Smooth muscle cell of the brain vasculature (primary cell): Measurements from ENCODE around the gene FMO3.

Experiments used
- DNase-seq: peaks from one replicate; pipeline ENCODE4 v3.0.0-alpha.2; 2012; ENCODE audit warnings: low read depth, low spot score

FMO3 gene

DNA sequence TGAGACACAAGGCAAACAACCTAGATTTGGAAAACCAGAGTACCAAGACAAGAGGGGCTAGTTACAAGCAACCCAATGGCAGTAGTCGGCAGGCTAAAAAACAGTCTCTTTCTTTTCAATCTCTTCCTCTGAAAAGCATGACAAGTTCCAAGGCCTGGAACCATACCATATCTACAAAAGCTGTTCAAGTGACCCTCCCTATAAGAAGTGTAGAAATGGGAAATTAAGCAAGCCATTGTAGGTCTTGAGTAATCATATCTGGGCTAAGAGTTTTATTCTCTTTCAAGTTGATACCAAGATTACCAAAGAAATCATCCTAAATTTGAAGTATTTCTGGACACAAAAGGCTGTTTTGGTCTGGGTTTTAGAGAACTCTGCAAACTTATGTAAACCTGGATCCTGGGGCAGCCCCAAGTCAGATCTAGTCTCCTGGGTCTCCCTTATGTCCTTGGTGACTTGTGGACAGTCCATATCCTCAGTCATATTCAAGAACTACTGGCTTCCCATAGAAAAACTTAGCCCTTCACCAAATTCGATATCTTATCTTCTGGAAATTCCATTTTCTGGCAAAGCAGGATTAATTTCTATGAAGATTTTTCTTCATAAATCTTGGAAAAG is 24.7 kb downstream of the FMO3 start:
- no peak for DNase-seq

DNA sequence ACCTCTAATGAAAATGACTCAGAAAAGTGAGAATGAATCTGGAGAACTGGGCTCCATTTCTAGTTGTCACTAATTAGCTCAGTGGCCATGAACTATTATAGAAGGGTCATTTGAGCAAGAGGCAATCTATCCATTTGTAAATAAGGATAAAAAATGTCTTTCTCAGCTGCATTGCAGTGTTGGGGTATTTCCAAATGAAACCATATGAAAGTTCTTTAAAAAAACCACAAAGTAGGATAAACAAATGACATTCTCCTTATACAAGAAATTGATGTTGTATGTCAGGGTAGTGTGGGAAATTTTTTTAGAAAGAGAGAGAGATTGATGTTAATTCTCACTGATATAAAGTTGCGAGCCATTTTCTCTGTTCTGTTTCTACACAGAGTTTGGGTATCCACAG is 26.0 kb downstream of the FMO3 start:
- no peak for DNase-seq

DNA sequence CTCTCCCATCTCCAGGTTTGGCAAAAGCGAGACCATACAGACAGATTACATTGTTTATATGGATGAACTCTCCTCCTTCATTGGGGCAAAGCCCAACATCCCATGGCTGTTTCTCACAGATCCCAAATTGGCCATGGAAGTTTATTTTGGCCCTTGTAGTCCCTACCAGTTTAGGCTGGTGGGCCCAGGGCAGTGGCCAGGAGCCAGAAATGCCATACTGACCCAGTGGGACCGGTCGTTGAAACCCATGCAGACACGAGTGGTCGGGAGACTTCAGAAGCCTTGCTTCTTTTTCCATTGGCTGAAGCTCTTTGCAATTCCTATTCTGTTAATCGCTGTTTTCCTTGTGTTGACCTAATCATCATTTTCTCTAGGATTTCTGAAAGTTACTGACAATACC is 26.4 kb downstream of the FMO3 start:
- no peak for DNase-seq

DNA sequence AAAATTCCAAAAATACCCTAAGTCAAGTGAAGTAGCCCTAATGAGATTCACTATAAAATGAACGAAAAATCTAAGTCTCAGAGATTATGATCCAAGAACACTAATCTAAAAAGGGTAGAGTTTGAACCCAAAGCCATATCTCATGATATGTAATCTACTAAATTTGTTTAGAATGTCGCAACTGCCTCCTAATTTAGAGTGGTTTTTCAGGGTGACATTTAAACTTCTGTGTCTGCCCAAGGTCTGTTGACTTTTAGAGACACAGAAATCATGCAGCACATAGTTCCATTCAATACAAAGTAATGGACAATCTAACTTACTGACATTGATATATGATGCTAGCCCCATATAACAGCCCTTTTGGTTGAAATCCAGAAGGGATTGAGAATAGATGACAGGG is 28.9 kb downstream of the FMO3 start:
- no peak for DNase-seq

DNA sequence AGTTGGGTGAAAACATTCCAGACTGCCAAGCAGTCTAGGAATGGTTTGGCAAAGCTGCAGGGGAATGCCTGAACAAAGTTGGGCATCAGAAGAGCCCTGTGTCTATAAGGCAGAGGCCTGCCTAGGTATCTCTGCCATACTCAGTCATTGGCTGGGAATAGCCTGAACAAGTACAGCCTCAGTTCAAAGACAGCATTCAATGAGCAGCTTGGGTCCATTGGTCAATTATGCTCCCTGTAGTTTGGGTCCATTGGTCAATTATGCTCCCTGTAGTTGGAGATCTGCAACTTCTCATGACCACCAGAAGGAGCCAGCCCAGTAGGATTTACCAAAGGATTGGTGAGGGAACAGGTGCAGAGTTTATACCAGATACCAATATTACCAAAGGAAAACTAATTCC is 31.6 kb downstream of the FMO3 start:
- no peak for DNase-seq

DNA sequence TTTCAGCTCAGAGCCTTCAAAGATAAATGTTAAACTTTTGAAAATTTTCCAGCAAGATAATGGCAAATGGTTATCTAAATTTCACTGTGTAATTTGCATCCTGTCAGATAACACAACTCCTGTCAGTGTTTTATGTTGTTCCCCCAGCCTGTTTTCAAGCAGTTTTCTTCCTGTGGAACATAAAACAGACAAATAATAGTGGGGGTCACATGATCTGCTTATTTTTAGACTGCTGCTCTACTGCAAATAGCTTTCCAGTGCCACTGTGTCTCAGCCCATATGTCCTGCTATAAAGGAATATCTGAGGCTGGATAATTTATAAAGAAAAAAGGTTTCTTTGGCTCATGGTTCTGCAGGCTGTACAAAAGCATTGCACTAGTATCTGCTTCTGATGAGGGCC is 32.2 kb downstream of the FMO3 start:
- no peak for DNase-seq

DNA sequence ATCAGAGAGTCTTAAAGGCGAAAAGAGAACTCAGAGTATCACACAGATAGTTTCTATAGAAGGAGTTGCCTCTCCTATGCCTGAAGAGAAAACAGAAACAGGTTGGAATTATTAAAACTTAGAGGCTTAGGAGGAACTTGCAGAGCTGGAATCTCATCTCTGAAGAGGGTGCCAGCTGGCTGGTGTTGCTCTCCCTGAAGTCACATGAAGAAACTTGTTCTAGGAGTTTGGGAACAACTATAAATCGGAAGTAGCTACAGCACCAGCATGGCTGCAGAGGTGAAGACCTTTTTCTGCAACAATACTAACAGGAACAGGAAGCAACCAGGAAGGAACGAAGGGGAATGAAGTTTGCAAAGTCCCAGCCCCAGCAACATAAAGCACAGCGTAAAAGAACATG is 35.8 kb downstream of the FMO3 start:
- DNase-seq, result no peak

DNA sequence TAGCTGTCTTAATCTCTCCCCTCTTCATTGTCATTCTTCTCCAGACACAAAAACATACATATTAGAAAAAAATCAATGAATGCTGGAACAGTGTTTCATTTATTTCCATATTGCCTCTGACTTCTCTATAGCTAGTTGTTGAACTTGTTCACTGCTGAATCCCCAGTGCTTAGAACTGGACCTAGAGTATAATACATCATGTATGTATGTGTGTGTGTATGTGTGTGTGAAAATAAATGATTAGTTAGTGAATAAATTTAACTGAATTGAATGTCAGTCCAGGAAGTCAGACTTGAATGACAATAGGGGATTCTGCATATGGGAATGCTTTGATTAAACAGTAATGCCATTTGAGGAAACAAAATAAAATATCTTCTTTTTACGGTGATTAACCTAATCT is 36.4 kb downstream of the FMO3 start:
- DNase-seq, result no peak

DNA sequence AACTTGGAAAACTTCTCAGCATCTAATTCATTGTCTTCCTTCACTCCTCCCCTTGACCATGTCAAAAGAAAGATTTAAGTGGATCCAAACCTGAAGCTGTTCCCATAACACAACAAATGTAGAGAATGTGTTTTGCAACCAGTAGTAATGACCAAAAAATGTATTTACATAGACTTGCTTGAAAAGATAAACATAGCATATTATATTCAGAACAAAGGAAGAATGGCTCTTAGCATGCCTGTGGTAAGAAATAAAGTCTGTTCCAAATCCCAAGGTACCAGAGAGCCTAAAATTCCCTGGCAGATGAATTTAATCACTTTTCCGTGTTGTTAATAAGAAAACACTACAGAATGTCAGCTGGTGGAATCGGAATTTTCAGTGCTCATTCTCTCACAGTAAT is 36.8 kb downstream of the FMO3 start:
- no peak for DNase-seq

DNA sequence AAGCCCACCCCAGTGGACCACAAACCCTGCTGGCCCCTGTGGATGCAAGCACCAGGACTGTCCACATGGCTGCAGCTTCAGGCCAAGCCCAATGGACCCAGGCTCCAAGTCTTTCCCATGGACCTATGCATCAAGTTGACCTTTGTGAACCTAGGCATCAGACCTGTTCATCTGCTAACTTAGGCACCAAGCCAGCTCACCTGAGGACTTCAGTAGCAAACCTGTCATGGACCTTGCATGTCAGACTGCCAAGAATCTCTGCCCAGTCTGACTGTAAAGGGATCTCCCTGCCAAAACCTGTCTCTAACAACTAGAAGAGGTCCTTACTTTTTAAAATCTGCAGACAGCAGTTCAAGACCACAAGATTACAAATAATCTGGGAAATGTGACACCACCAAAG is 37.8 kb downstream of the FMO3 start:
- no peak for DNase-seq

DNA sequence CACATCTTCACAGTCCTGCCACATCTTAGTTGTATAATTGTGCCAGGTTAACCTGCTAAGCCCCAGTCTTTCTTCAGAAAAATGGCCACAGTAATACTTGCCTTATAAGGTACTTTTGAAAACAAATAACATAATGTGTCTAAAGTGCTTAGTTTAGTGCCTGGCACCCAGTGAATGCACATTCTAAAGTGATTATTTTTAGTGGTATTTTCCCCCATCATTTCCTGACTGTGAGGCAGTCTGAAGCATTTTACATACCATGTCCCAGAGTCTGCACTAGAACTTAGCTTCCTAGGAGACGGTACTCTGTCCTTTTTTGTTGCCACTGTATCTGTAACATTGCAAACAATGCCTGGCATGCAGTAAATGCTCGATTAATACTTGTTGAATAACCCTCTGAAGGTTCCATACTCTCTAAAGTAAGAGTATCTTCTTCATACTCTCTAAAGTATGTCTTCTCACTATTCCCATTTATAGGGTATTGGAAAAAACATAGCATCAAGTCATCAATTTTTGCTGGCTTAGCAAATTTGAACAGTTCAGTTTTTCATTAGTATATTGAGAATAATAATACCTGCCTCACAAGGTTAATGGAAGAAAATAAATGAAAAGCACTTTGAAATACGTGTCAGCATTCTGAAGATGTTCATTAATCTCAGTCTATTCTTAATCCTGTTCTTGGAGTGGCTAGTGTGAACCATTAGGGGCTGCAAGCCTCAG is 43.7 kb downstream of the FMO3 start:
- DNase-seq, result no peak

DNA sequence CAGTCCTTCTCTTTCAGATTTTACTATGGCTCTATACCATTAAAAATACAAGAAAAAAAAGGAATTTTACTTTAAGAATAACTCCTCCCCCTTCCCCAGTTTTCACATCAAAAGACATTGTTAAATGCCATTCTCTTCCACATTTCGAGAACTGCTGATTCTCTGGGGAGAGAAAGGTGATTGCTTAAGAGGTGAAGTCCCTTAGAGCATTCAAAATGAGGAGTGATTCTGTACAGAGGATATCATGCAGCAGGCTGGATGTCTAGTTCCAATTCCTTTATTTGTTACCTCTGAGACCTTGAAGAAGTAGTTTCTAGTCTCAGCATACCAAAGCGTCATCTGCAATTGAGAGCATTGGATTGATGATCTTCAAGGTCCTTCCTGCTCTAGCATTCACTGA is 46.9 kb downstream of the FMO3 start:
- no peak for DNase-seq

DNA sequence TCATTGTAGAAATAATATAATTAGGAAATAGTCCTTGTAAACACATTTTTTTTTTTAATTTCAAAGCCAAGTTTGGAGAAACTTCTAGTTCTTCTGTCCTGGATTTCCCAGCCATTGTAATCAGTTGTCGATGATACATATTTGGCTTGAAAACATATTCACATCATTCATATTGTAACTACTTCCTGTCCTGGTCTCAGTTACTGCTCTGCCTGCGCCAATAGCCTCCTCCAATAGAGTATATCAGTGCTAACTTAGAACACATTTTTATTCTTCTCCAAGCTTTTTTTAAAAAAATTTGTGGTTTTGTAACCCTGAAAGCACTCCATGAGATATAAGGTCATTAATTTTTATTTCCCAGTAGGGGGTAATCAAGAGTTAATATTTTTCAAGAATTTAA is 48.3 kb downstream of the FMO3 start:
- no peak for DNase-seq

DNA sequence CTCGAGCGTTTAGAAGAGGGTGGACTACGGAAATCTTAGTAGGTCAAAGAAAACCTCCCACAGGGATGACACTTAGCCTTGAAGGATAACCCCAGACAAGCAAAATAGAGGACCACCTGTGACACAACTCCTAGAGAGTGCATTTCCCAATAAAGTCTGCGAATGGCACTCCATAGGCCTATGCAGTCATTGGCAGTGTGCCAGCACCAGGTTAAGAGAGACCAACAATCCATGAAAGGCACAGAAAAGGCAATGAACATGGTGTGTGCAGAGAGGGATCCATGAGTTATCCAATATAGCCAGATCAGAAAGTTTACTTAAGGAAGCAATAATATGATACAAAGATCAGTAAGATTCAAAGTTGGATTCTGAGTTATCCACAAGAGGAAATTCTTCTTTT is 49.2 kb downstream of the FMO3 start:
- DNase-seq, result no peak

DNA sequence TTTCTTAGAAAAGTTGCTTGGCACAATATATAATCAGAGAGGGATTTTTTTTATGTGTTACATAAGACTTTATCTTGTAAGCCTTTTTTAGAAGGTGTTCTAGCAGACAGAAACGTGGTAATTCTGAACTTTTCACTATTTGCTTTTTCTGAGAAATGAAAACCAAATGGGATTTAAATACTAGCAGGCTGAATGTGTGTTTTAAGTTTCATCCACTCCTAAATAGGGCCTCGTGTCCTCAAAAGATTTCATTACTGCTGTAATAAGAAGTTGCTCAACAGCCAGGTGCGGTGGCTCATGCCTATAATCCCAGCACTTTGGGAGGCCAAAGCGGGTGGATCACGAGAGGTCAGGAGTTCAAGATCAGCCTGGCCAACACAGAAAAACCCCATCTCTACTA is 49.7 kb downstream of the FMO3 start:
- no peak for DNase-seq

DNA sequence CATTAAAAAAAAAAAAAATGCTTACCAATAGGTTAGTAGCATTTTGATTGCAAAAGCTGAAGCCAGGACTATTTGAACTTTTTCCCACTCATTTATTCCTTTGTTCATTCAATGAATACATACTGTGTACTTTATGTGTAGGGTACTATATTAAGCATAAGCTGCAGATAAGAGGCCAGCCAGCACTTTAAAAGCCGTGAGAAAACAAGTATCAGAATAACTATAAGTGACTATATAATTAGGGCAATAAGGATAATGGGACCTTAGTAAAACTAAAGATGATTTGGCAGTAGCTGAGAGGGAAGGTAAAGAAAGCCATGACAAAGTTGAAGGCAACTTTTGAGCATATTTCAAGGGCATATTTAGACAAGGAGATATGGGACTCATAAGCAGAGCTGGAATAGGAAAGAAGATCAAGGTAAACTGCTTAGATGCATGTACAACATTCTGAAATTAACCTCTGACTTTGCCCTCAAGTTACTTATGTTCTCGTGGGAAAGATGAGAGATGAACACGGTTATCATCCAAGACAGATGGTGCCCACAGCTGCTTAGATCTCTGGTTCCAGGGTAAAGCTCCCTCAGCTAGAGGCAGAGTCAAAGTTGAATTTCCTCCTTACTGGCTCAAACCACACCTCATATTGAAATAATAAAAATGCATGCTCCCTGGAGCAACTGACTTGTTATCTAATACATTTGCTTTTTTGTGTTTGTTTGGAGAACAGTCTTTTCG is 50.4 kb downstream of the FMO3 start:
- DNase-seq, result no peak

DNA sequence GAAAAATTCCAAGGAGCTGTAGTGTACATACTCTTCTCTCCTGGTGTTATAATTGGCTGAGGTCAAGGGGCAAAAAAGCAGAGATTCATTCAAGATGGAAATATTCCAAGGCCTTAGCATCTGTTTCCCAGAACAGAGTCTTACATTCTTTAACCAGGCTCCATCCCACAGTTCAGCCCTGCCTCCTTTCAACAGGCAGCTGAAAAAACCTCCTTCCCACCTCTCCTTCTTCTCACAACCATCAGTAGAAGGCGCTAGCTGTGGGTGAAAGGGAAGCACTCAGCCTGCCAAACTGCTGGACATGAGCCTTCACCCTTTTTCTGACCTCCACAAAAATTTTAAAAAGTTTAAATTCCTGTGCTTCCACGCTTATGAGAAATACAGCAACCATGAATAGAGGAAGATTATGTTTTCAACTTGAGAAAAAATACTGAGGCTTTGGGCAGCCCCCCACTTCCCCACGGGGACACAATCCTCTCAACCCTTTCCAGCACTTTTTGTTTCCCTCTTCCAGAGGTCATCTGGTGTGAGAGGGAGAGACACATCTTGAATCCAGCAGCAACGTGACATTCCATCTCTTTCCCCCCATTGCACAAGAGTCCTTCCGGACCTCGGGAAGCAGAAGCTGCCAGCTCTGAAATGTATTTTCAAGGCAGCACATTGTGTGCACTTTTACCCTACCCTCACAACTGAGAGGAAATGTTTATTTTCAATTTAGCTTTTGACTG is 51.1 kb downstream of the FMO3 start:
- peak; percentile 95 for DNase-seq

DNA sequence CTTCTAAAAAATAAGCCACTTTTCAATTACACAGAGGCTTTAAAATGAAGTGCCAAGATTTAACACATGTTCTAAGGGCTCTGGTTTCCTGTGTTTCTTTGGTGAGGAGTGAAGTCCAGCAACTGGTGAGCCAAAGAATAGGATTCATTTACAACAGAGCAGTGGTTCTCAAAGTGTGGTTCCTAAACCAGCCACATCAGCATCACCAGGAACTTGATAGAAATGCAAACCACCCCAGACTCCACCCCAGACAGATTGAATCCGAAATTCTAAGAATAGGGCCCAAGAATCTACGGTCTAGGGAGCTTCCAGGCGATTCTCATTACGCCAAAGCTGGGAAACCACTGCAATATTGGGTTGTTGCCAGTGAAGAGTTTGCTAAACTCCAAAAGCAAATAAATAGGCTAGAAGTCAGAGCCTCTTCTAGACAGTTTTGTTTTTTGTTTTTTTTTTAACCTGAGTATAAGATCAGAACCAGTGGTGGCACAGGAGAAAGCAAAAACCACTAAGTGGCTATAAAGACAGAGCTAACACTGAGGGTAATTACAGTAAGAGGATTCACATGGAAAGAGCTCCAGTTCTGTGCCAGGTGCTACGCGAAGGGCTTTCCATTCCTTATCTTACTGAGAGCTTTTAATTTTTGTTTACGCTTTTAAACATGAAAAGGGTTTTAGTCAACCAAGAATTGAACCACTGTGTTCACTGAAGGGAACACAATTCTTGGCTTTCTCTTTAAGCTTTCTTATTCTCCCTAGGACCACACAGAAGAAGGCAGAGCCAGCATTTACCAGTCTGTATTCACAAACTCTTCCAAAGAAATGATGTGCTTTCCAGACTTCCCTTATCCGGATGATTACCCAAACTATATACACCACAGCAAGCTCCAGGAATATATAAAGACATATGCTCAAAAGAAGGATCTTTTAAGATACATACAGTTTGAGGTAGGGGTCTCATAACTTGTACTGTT is 52.0 kb downstream of the FMO3 start:
- peak; percentile 50 for DNase-seq

DNA sequence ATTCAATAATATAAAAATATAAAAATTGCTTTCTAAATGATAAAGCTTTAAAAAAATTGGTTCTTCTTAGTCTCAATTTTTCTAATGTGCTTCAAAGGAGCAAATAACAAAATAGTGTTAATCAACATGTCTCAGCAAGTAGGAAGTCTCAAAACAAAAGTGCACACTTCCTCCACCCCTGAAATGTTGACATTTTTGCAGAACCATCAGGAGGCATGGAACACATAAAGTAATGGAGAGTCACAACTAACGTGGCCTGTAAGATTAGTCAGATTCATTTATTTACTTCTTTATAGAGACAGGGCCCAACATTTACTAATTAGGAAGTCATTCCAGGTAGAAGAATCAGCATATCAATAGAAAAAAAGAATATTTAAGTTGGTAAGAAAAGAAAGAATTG is 59.5 kb downstream of the FMO3 start:
- no peak for DNase-seq

DNA sequence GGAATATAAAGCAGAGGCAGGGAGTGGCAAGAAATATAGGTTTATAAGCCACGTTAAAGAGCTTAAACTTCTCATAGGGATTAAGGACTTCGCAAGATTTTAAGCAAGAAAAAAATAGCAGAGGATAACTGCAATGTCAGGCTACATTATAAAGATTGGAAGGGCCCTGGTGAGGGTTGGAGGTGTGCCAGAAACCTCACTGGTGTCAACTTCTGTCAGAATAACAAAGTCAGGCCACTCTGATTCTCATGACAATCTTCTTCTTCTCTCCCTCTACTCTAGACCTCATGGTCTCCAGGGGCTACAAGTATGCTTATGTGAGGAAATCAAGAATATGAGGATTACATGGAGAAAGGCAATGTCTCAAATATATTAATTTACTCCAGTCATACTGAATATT is 61.8 kb downstream of the FMO3 start:
- no peak for DNase-seq

DNA sequence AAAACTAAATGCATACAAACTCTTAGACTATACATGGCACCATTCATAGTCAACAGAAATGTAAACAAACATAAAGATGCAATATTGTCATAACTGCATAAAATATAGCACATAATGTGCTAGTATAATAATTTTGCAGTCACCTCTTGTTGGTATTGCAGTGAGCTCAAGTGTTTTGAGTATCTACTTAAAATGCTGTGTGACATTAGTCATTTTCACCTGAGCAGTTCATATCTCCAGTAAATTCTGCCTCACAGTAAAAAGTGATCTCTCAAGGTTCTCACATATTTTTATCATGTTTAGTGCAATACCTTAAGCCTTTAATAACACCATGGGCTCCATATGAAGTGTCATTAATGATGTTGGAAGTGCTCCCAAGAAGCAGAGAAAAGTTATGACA is 64.8 kb downstream of the FMO3 start:
- no peak for DNase-seq
